ENCODE data around the gene OR10G6. TPM values are rescaled to one million over a fixed set of nuclear protein-coding genes. Genes with fewer than 3 reads are reported as not detected.

OR10G6 gene
- total RNA-seq, 2 experiments from 2014 or later, result not detected

DNA sequence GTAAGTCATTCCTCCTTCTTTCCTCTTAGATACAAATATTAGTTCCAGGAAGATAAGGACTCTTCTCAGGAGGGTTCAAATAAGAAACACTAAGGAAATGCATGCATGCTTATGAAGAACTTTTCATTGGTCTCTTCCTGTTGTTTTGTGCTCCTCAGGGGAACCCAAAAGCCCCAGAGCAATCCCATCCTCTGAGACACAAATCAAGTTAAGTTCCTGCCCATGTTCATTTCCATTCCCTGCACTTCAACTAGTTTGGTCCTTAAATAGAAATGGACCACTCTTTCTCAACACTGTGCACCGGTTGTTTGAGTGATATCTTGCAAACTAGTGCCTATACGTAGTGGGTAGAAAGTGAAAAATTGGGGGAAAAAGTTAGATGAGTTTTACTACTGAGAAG lies 17.7 kb upstream of the OR10G6 start, which contains the start of gene OR10G4:
OR10G4 (plus strand) TSS at position 301 of the 400 bp plus-strand sequence. CDS start 2,578 bp downstream, outside the sequence.
- TF ChIP-seq EZH2phosphoT487 (IDR thresholded peaks at IDR 0.05; ENCODE audit: borderline replicate concordance, low read depth, low read length), result no peak
- DNase-seq (ENCODE audit: low spot score), result no peak
- POLR2A ChIA-PET, result interaction anchor here (0.5 kb wide), 1 partner anchor 15 kb away, joined by 4 read pairs; no protein-coding TSS in a partner anchor
- intact Hi-C loops (cut with micrococcal nuclease; ENCODE audit: unreplicated experiment), result no loop called here
- Histone ChIP-seq H3K36me3 (ENCODE audit: insufficient read depth, low read length) (no peaks in the 10 kb centered on the region), H3K4me2 (ENCODE audit: low read length) (no peak within 1 kb of the TSS), H4K20me1 (ENCODE audit: insufficient read depth, low read length) (no peaks in the 10 kb centered on the region), H3K9me2 (ENCODE audit: insufficient read depth, low read length) (no peaks in the 10 kb centered on the region), H3K27ac (ENCODE audit: low read depth, low read length, poor library complexity, severe bottlenecking) (no peak within 1 kb of the TSS), H3K4me1 (ENCODE audit: insufficient read depth, low read length, poor library complexity, severe bottlenecking) (no peaks in the 10 kb centered on the region), H3K9me3 (ENCODE audit: low read length) (no peaks in the 10 kb centered on the region), H3K4me3 (ENCODE audit: low read depth, low read length, poor library complexity, severe bottlenecking) (no peak within 1 kb of the TSS), H3K79me2 (ENCODE audit: insufficient read depth, low read depth, low read length) (no peaks in the 10 kb centered on the region), H2AFZ (ENCODE audit: low read length) (no peak within 1 kb of the TSS)
- BruUV-seq (replicated peaks), result no TSS peak
- CTCF ChIA-PET (ENCODE audit: unreplicated experiment), result no interaction called here

DNA sequence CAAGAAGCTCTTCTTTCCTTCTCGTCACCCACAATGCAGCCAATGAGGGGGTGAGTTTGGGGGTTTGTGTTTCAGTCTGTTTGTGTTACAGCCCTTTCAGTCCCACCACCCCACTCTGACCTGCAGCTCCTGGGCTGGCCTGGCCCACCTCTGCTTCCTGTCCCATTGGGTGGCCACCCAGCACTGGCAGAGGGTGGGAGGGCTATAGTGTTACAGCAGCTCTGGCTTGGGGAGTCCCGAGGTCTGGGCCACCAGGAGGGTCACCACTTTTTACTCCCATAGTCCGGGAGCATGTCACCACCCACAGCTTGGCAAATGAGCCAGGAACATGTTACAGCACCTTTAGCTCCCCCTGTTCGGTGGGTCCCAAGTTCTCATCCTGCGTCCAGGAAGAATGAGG lies 15.7 kb downstream of the OR10G6 start:
- intact Hi-C loops (cut with micrococcal nuclease; ENCODE audit: unreplicated experiment), result no loop called here

DNA sequence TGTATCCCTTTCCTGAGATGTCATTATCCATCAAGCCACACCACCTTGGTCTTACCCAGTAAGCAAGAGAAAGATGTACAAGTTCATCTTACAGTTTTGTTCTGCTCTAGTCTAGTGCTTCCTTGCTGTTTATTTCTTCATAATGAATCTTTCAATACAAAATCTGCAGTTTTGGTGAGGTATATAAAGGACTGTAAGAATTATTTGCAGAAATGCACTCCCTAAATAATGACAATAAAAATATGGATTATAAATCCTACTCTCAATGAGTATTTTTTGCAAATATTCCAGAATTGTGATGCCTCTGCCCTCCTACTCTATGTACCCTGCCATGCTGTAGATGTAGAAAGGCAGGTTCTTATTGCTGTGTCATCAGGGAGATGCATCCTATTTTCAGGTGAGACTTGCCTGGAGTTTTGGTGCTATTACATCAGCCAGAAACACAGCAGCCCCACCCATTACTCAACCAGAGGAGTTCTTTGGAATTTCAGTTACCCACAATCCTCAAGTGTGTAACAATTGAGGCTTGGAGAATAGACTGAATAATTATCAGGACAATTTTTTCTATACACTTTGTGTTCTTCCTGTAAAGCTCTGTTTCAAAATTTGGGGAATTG lies 17.1 kb downstream of the OR10G6 start, which contains the start of gene OR10S1:
OR10S1 (minus strand) TSS at position 51 of the 617 bp plus-strand sequence. CDS start 117 bp downstream, outside the sequence.
- no peaks in the 10 kb centered on the region for H3K4me1 ChIP-seq (ENCODE audit: insufficient read depth, low read length, poor library complexity, severe bottlenecking)

More for the DNA sequence above, 15.7 kb downstream of the OR10G6 start:
- H3K9me2 ChIP-seq (ENCODE audit: insufficient read depth, low read length), result no peaks in the 10 kb centered on the region
- no peaks in the 10 kb centered on the region for H3K36me3 ChIP-seq (ENCODE audit: insufficient read depth, low read length)
- H2AFZ ChIP-seq (ENCODE audit: low read length), result no peak overlapping the region
- ChIA-PET CTCF (ENCODE audit: unreplicated experiment) (no interaction called here), POLR2A (no interaction called here)
- BruUV-seq (replicated peaks), result no TSS peak
- H3K9me3 ChIP-seq (ENCODE audit: low read length), result no peaks in the 10 kb centered on the region
- no peaks in the 10 kb centered on the region for H3K79me2 ChIP-seq (ENCODE audit: insufficient read depth, low read depth, low read length)
- H3K4me3 ChIP-seq (ENCODE audit: low read depth, low read length, poor library complexity, severe bottlenecking), result no peak overlapping the region
- DNase-seq (ENCODE audit: low spot score), result no peak
- no peaks in the 10 kb centered on the region for H3K4me1 ChIP-seq (ENCODE audit: insufficient read depth, low read length, poor library complexity, severe bottlenecking)
- H4K20me1 ChIP-seq (ENCODE audit: insufficient read depth, low read length), result no peaks in the 10 kb centered on the region
- no peak overlapping the region for H3K27ac ChIP-seq (ENCODE audit: low read depth, low read length, poor library complexity, severe bottlenecking)
- no peak for TF ChIP-seq EZH2phosphoT487 (IDR thresholded peaks at IDR 0.05; ENCODE audit: borderline replicate concordance, low read depth, low read length)
- TF ChIP-seq, protein P1, sequence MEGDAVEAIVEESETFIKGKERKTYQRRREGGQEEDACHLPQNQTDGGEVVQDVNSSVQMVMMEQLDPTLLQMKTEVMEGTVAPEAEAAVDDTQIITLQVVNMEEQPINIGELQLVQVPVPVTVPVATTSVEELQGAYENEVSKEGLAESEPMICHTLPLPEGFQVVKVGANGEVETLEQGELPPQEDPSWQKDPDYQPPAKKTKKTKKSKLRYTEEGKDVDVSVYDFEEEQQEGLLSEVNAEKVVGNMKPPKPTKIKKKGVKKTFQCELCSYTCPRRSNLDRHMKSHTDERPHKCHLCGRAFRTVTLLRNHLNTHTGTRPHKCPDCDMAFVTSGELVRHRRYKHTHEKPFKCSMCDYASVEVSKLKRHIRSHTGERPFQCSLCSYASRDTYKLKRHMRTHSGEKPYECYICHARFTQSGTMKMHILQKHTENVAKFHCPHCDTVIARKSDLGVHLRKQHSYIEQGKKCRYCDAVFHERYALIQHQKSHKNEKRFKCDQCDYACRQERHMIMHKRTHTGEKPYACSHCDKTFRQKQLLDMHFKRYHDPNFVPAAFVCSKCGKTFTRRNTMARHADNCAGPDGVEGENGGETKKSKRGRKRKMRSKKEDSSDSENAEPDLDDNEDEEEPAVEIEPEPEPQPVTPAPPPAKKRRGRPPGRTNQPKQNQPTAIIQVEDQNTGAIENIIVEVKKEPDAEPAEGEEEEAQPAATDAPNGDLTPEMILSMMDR (conservative IDR thresholded peaks at IDR 0.05; ENCODE audit: low read length), result no peak
- H3K4me2 ChIP-seq (ENCODE audit: low read length), result no peak overlapping the region

More for the DNA sequence above, 17.1 kb downstream of the OR10G6 start, which contains the start of gene OR10S1:
- intact Hi-C loops (cut with micrococcal nuclease; ENCODE audit: unreplicated experiment), result no loop called here
- Histone ChIP-seq H4K20me1 (ENCODE audit: insufficient read depth, low read length) (no peaks in the 10 kb centered on the region), H3K36me3 (ENCODE audit: insufficient read depth, low read length) (no peaks in the 10 kb centered on the region), H3K4me2 (ENCODE audit: low read length) (no peak within 1 kb of the TSS), H3K27ac (ENCODE audit: low read depth, low read length, poor library complexity, severe bottlenecking) (no peak within 1 kb of the TSS), H3K4me3 (ENCODE audit: low read depth, low read length, poor library complexity, severe bottlenecking) (no peak within 1 kb of the TSS), H2AFZ (ENCODE audit: low read length) (no peak within 1 kb of the TSS), H3K9me3 (ENCODE audit: low read length) (no peaks in the 10 kb centered on the region), H3K9me2 (ENCODE audit: insufficient read depth, low read length) (no peaks in the 10 kb centered on the region), H3K79me2 (ENCODE audit: insufficient read depth, low read depth, low read length) (no peaks in the 10 kb centered on the region)
- DNase-seq (ENCODE audit: low spot score), result no peak
- CTCF ChIA-PET (ENCODE audit: unreplicated experiment), result no interaction called here
- TF ChIP-seq, protein P1 (conservative IDR thresholded peaks at IDR 0.05; ENCODE audit: low read length), result no peak
- no peak for TF ChIP-seq EZH2phosphoT487 (IDR thresholded peaks at IDR 0.05; ENCODE audit: borderline replicate concordance, low read depth, low read length)
- POLR2A ChIA-PET, result no interaction called here
- BruUV-seq (replicated peaks), result no TSS peak

Measured in OCI-LY7 (cell line).